PC-3 (cell line): ENCODE measurements around the gene SLC9A8. TPM values are rescaled to one million over a fixed set of nuclear protein-coding genes. Genes with fewer than 3 reads are reported as not detected.

Experiments
- ATAC-seq: fragments of 200-7000 bp; cut with Tn5 transposase; 2 replicates; pipeline ENCODE4 v1.9.1; 2020; ENCODE audit warnings: mild to moderate bottlenecking, moderate library complexity
- BruUV-seq: library from RNA; stranded (reverse); fragments of 400-500 nt; replicated peaks from 2 replicates; lab custom pipeline; 2021; lab: Mats Ljungman, UMichigan
- CTCF ChIA-PET: fragments of 300-600 bp; sonication (Branson Sonifier 250); formaldehyde crosslinking; loops from one replicate; lab custom pipeline; 2022; ENCODE audit warnings: antibody characterized with exemption; lab: Charles Lee
- POLR2A ChIA-PET: fragments of 300-600 bp; sonication (Branson Sonifier 250); formaldehyde crosslinking; loops from one replicate; lab custom pipeline; 2022; ENCODE audit warnings: antibody characterized with exemption; ENCODE audit not compliant: unreplicated experiment; lab: Charles Lee
- DNase-seq: peaks from one replicate; pipeline ENCODE4 v3.0.0-alpha.2; 2015
- H2AFZ ChIP-seq: fragments of 300-600 bp; sonication (generic); 2 replicates; pipeline ENCODE4 v1.6.0; 2016; ENCODE audit warnings: antibody characterized with exemption, low read length
- H3F3A ChIP-seq: fragments of 300-600 bp; sonication (generic); one replicate; pipeline ENCODE4 v1.6.0; 2017; ENCODE audit warnings: antibody characterized with exemption, low read length, control low read depth, mild to moderate bottlenecking; ENCODE audit not compliant: unreplicated experiment
- H3K27ac ChIP-seq: fragments of 300-600 bp; sonication (generic); 2 replicates; pipeline ENCODE4 v1.5.1; 2016; ENCODE audit warnings: mild to moderate bottlenecking, low read length
- H3K27me3 ChIP-seq: fragments of 300-600 bp; sonication (generic); 2 replicates; pipeline ENCODE4 v1.6.1; 2016; ENCODE audit warnings: low read length, mixed read lengths
- H3K36me3 ChIP-seq: fragments of 300-600 bp; sonication (generic); 2 replicates; pipeline ENCODE4 v1.6.1; 2016; ENCODE audit warnings: low read depth, mixed run types, low read length, mixed read lengths
- H3K4me1 ChIP-seq: fragments of 300-600 bp; sonication (generic); 2 replicates; pipeline ENCODE4 v1.5.1; 2016; ENCODE audit warnings: low read length; ENCODE audit not compliant: insufficient read depth
- H3K4me2 ChIP-seq: fragments of 300-600 bp; sonication (generic); 2 replicates; pipeline ENCODE4 v1.6.0; 2016; ENCODE audit warnings: low read length
- H3K4me3 ChIP-seq: fragments of 300-600 bp; sonication (generic); 2 replicates; pipeline ENCODE4 v1.5.1; 2016; ENCODE audit warnings: mild to moderate bottlenecking, low read length, mixed read lengths
- H3K79me2 ChIP-seq: fragments of 300-600 bp; sonication (generic); 2 replicates; pipeline ENCODE4 v1.6.1; 2017; ENCODE audit warnings: low read length, mixed read lengths
- H3K9ac ChIP-seq: fragments of 300-600 bp; sonication (generic); 2 replicates; pipeline ENCODE4 v1.6.0; 2016; ENCODE audit warnings: mild to moderate bottlenecking, low read length
- H3K9me2 ChIP-seq: fragments of 300-600 bp; sonication (generic); replicated peaks from 2 replicates; pipeline ENCODE4 v1.6.1; 2016; ENCODE audit warnings: mixed run types, low read length, mixed read lengths
- H3K9me3 ChIP-seq: fragments of 300-600 bp; sonication (generic); 2 replicates; pipeline ENCODE4 v1.6.1; 2016; ENCODE audit warnings: low read length, mixed read lengths
- H4K20me1 ChIP-seq: fragments of 300-600 bp; sonication (generic); 2 replicates; pipeline ENCODE4 v1.6.1; 2016; ENCODE audit warnings: low read length, mixed read lengths
- EZH2 ChIP-seq: fragments of 300-600 bp; sonication (generic); IDR thresholded peaks from one replicate; pipeline ENCODE4 v1.6.1; 2017; ENCODE audit warnings: antibody characterized with exemption, mild to moderate bottlenecking, low read length; ENCODE audit not compliant: unreplicated experiment
- EZH2phosphoT487 ChIP-seq: fragments of 300-600 bp; sonication (generic); IDR thresholded peaks from 2 replicates; pipeline ENCODE4 v1.6.1; 2018; ENCODE audit warnings: mild to moderate bottlenecking, antibody characterized with exemption, low read length, borderline replicate concordance
- intact Hi-C: fragments of 100-400 bp; cut with micrococcal nuclease; formaldehyde crosslinking; loops from 2 replicates; pipeline ENCODE4 v1.9.0; 2023
- total RNA-seq: library from RNA; depleted of rRNA; stranded (reverse); fragments of >200 nt; gene quantifications from 2 replicates; pipeline ENCODE4 v1.2.3, GENCODE V29; 2014
- TF ChIP-seq, protein P1 (sequence below): fragments of 300-600 bp; sonication (generic); conservative IDR thresholded peaks from 2 replicates; pipeline ENCODE4 v1.5.1; 2017; ENCODE audit warnings: antibody characterized with exemption, low read depth, mild to moderate bottlenecking, low read length

Gene SLC9A8
- total RNA-seq, 1 experiment from 2014 or later: 13.1 TPM

DNA sequence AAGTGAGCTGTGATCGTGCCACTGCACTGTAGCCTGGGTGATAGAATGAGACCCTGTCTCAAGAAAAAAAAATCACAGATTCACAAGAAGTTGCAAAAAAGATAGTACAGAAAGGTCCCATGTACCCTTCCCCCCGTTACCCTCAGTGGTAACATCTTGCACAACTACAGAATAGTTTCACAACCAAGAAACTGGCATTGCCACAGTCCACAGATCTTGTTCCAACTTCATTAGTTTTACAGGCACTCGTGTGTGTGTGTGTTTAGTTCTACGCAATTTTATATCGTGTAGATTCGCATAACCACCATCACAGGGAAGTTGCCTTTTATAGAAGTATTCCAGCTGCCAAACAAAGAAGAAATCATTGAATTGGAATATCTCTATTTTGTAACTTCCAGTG is 83.6 kb downstream of the SLC9A8 start:
- no peaks in the 10 kb centered on the region for H3F3A ChIP-seq
- H3K36me3 ChIP-seq: no peaks in the 10 kb centered on the region
- H3K4me2 ChIP-seq: no peak overlapping the region
- intact Hi-C loops: no loop called here
- H2AFZ ChIP-seq: no peak overlapping the region
- ChIA-PET CTCF (no interaction called here), POLR2A (no interaction called here)
- BruUV-seq: no TSS peak
- no peak for ATAC-seq
- H3K4me1 ChIP-seq: no peaks in the 10 kb centered on the region
- no peak overlapping the region for H3K4me3 ChIP-seq
- no peaks in the 10 kb centered on the region for H3K79me2 ChIP-seq
- no peaks in the 10 kb centered on the region for H4K20me1 ChIP-seq
- H3K9ac ChIP-seq: no peak overlapping the region
- no peaks in the 10 kb centered on the region for H3K9me3 ChIP-seq
- H3K9me2 ChIP-seq: no peaks in the 10 kb centered on the region
- H3K27me3 ChIP-seq: no peaks in the 10 kb centered on the region
- DNase-seq: no peak
- no peak overlapping the region for H3K27ac ChIP-seq
- TF ChIP-seq EZH2 (no peak), EZH2phosphoT487 (no peak)
- TF ChIP-seq, protein P1, sequence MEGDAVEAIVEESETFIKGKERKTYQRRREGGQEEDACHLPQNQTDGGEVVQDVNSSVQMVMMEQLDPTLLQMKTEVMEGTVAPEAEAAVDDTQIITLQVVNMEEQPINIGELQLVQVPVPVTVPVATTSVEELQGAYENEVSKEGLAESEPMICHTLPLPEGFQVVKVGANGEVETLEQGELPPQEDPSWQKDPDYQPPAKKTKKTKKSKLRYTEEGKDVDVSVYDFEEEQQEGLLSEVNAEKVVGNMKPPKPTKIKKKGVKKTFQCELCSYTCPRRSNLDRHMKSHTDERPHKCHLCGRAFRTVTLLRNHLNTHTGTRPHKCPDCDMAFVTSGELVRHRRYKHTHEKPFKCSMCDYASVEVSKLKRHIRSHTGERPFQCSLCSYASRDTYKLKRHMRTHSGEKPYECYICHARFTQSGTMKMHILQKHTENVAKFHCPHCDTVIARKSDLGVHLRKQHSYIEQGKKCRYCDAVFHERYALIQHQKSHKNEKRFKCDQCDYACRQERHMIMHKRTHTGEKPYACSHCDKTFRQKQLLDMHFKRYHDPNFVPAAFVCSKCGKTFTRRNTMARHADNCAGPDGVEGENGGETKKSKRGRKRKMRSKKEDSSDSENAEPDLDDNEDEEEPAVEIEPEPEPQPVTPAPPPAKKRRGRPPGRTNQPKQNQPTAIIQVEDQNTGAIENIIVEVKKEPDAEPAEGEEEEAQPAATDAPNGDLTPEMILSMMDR: no peak

DNA sequence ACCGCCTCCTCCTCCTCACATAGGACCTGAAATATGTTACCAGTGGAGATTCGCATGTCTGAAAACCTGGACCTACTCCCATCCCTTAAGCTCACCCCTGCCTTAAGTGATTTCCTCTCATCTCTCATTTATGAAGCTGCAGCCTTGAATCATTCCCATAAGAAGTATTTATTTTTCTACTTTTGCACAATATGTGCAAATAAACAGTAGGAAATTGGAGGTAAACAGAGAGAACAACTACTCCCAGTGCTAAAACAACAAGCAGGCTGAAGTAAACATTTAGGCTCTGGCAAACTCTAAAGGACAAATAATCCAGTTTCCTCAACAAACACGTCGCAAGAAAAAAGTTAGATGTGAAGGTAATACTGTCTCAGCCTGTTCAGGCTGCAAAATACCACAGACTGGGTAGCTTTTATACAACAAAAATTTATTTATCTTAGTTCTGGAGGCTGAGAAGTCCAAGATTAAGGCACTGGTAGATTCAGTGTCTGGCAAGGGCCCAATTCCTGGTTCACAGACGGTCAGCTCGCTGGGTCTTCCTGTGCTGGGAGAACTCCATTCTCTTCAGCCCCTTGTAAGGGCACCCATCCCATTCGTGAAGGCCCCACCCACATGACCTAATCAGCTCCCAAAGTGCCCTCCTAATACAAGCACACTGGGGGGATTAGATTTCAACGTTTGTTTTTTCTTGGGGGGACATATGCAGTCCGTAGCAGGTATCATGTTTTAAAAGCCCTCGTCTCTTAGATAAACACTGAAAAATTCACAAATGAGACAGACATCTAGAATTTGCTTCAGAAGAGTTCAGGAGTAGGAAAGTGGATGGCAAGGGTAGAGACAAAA is 87.1 kb downstream of the SLC9A8 start:
- Histone ChIP-seq H3K9me3 (no peaks in the 10 kb centered on the region), H2AFZ (no peak overlapping the region), H3F3A (no peaks in the 10 kb centered on the region), H3K4me2 (no peak overlapping the region), H3K27me3 (no peaks in the 10 kb centered on the region), H3K79me2 (no peaks in the 10 kb centered on the region), H3K9me2 (no peaks in the 10 kb centered on the region), H3K36me3 (peaks cover 9% of the 10 kb centered on the region), H3K9ac (no peak overlapping the region), H3K27ac (no peak overlapping the region), H3K4me3 (no peak overlapping the region), H4K20me1 (no peaks in the 10 kb centered on the region), H3K4me1 (no peaks in the 10 kb centered on the region)
- no peak for ATAC-seq
- POLR2A ChIA-PET: interaction anchor here (0.6 kb wide), 1 partner anchor 17 kb away, joined by 25 read pairs; no protein-coding TSS in a partner anchor
- CTCF ChIA-PET: interaction anchor here (0.6 to 1.9 kb wide), 2 partner anchors 11 to 93 kb away, joined by 3 to 8 read pairs; no protein-coding TSS in a partner anchor
- intact Hi-C loops: no loop called here
- BruUV-seq: no TSS peak
- DNase-seq: no peak
- TF ChIP-seq EZH2phosphoT487 (no peak), EZH2 (no peak)
- TF ChIP-seq, protein P1: no peak

DNA sequence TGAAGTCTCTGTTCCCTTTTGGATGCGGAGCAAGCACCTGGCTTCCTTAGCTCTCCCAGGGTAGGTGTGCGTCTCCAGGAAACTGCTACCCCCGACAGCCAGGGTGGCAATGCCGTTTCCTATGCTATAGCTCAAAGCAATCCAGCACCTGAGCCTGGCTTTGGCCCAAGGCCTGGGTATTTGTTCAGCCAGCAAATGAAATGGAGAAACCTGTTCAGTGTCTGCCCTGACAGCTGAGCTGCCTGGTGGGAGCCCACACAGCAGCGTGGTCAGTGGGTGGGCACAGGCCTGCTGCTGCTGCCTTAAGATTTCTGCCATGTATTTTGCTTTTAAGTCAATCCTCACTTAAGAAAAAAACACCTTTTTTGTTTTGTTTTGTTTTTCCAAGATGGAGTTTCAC is 89.0 kb downstream of the SLC9A8 start:
- no peaks in the 10 kb centered on the region for H3K9me3 ChIP-seq
- ATAC-seq (no peak), DNase-seq (no peak)
- no TSS peak for BruUV-seq
- H3K4me3 ChIP-seq: no peak overlapping the region
- POLR2A ChIA-PET: no interaction called here
- no peaks in the 10 kb centered on the region for H3F3A ChIP-seq
- H4K20me1 ChIP-seq: no peaks in the 10 kb centered on the region
- H3K36me3 ChIP-seq: peaks cover 23% of the 10 kb centered on the region
- H3K9ac ChIP-seq: no peak overlapping the region
- H3K27me3 ChIP-seq: no peaks in the 10 kb centered on the region
- TF ChIP-seq EZH2 (no peak), EZH2phosphoT487 (no peak)
- TF ChIP-seq, protein P1: no peak
- H3K4me1 ChIP-seq: no peaks in the 10 kb centered on the region
- no peaks in the 10 kb centered on the region for H3K79me2 ChIP-seq
- H3K27ac ChIP-seq: no peak overlapping the region
- CTCF ChIA-PET: no interaction called here
- H3K9me2 ChIP-seq: no peaks in the 10 kb centered on the region
- intact Hi-C loops: no loop called here
- no peak overlapping the region for H3K4me2 ChIP-seq
- no peak overlapping the region for H2AFZ ChIP-seq
